Smooth muscle cell (in vitro differentiated cells): ENCODE results near the gene ZNF385D. TPM values are rescaled to one million over a fixed set of nuclear protein-coding genes. Genes with fewer than 3 reads are reported as not detected.
A peak's percentile ranks its signal among the peaks of the same experiment; 100 is the strongest.

Experiments used
- DNase-seq: peaks from one replicate; lab custom pipeline; 2025; ENCODE audit not compliant: unreplicated experiment; lab: John Stamatoyannopoulos, UW
- H2AFZ ChIP-seq: fragments of 200-600 bp; sonication (generic); 2 replicates; pipeline ENCODE4 v1.6.0; 2016; ENCODE audit warnings: antibody characterized with exemption, low read depth, mild to moderate bottlenecking
- H3F3A ChIP-seq: fragments of 200-600 bp; sonication (generic); 2 replicates; pipeline ENCODE4 v1.6.0; 2017; ENCODE audit warnings: antibody characterized with exemption, low read depth
- H3K27ac ChIP-seq: fragments of 200-600 bp; sonication (generic); 2 replicates; pipeline ENCODE4 v1.5.1; 2016; ENCODE audit warnings: low read depth, mild to moderate bottlenecking
- H3K27me3 ChIP-seq: fragments of 200-600 bp; sonication (generic); 2 replicates; pipeline ENCODE4 v1.6.1; 2016; ENCODE audit warnings: low read depth, mild to moderate bottlenecking
- H3K36me3 ChIP-seq: fragments of 200-600 bp; sonication (generic); 2 replicates; pipeline ENCODE4 v1.5.1; 2016; ENCODE audit warnings: low read depth
- H3K4me1 ChIP-seq: fragments of 200-600 bp; sonication (generic); 2 replicates; pipeline ENCODE4 v1.5.1; 2016; ENCODE audit warnings: low read depth
- H3K4me2 ChIP-seq: fragments of 200-600 bp; sonication (generic); 2 replicates; pipeline ENCODE4 v1.6.0; 2016; ENCODE audit warnings: mild to moderate bottlenecking
- H3K4me3 ChIP-seq: fragments of 200-600 bp; sonication (generic); 2 replicates; pipeline ENCODE4 v1.5.1; 2016; ENCODE audit warnings: mild to moderate bottlenecking
- H3K79me2 ChIP-seq: fragments of 200-600 bp; sonication (generic); 2 replicates; pipeline ENCODE4 v1.6.0; 2016; ENCODE audit warnings: low read depth, mild to moderate bottlenecking
- H3K9ac ChIP-seq: fragments of 200-600 bp; sonication (generic); 2 replicates; pipeline ENCODE4 v1.6.0; 2016; ENCODE audit warnings: low read depth
- H3K9me3 ChIP-seq: fragments of 200-600 bp; sonication (generic); replicated peaks from 2 replicates; pipeline ENCODE4 v1.5.1; 2016; ENCODE audit warnings: low read depth
- H4K20me1 ChIP-seq: fragments of 200-600 bp; sonication (generic); 2 replicates; pipeline ENCODE4 v1.6.0; 2016; ENCODE audit warnings: low read depth
- WGBS: methylation state at CpG from one replicate; pipeline ENCODE4 v1.1.7; 2016; ENCODE audit warnings: low lambda C conversion rate; 5-methylcytosine and 5-hydroxymethylcytosine counted together
- polyA plus RNA-seq: library from polyadenylated mRNA; unstranded; fragments of >200 nt; fragmentation: Nextera tagmentation; extraction: Ambion mirVana; gene quantifications from 2 replicates; pipeline ENCODE4 v1.2.1, GENCODE V29; 2016
- total RNA-seq: library from RNA; depleted of rRNA; stranded (reverse); fragments of >200 nt; gene quantifications from 2 replicates; pipeline ENCODE4 v1.2.3, GENCODE V29; 2014
- TF ChIP-seq, protein P1 (sequence below): fragments of 200-600 bp; sonication (generic); IDR thresholded peaks from 2 replicates; pipeline ENCODE4 v1.5.1; 2017; ENCODE audit warnings: borderline replicate concordance, mild to moderate bottlenecking, antibody characterized with exemption; ENCODE audit not compliant: insufficient read depth, poor library complexity, severe bottlenecking

Gene ZNF385D
- total and polyA plus RNA-seq, 2 experiments from 2014 or later: 0.13 to 2.4 TPM

DNA sequence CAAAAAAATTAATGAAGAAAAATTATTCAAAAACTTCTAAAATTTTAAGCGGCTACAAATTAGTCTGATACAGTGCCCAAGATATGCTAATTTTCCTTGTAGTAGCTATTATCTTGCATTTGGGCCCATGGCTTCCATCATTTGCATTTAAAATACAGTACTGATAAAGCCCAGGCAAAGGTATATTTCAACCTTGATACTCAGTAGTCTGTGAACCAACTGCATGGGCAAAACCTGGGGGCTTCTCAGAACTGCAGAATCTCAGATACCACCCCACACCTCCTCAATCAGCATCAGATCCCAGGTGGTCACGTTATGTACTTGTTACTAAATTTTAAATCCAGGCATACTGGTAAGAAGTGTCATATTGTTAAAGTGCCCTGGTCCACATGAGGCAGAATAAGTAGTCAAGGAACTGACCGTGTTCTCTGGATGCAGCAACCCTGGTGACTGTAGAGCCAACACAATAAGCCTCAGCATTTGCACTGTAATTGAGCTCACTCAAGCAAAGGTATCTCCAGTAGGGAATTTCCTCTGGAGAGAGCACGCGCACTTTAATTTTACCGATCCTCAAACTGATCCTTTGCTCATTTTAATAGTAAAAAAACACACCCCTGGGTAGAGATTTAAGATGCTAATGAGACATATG is 31.9 kb downstream of the ZNF385D start:
- Histone ChIP-seq H3K79me2 (no peaks in the 10 kb centered on the region), H3K27ac (peak overlapping the region; percentile 29), H3K4me2 (no peak overlapping the region), H3K36me3 (no peaks in the 10 kb centered on the region), H3K27me3 (no peaks in the 10 kb centered on the region), H3K9me3 (no peaks in the 10 kb centered on the region), H3K4me1 (no peaks in the 10 kb centered on the region), H3F3A (no peaks in the 10 kb centered on the region), H3K4me3 (no peak overlapping the region), H4K20me1 (no peaks in the 10 kb centered on the region), H2AFZ (no peak overlapping the region), H3K9ac (no peak overlapping the region)
- TF ChIP-seq, protein P1, sequence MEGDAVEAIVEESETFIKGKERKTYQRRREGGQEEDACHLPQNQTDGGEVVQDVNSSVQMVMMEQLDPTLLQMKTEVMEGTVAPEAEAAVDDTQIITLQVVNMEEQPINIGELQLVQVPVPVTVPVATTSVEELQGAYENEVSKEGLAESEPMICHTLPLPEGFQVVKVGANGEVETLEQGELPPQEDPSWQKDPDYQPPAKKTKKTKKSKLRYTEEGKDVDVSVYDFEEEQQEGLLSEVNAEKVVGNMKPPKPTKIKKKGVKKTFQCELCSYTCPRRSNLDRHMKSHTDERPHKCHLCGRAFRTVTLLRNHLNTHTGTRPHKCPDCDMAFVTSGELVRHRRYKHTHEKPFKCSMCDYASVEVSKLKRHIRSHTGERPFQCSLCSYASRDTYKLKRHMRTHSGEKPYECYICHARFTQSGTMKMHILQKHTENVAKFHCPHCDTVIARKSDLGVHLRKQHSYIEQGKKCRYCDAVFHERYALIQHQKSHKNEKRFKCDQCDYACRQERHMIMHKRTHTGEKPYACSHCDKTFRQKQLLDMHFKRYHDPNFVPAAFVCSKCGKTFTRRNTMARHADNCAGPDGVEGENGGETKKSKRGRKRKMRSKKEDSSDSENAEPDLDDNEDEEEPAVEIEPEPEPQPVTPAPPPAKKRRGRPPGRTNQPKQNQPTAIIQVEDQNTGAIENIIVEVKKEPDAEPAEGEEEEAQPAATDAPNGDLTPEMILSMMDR: no peak
- WGBS: 91% methylated on average over 6 of the region's 6 CpGs
- no peak for DNase-seq

DNA sequence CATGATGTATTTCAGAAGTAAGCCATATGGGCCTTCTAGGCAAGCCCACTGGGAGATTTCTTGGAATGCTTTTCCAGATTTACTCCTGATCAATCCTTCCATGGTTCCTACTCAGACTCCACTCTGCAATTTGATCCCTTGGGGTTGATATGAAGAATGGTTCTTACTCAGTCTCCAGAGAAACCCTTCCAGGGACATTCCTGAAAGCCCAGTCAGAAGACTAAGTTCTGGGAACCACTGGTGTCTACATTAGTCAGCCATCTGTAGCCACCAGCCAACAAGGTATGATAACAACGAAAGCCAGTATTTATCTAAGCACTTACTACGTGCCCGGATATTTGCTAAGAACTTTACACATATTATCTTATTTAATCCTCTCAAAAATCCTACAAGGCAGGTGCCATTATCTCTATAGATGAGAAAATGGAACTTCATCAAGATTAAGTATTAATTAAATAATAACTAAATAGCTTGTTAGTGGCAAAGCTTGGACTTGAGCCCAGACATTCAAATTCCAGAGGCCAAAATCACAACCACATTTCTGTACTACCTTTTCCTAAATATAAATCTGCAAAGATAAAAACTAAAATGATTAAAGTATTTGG is 32.7 kb downstream of the ZNF385D start:
- no peaks in the 10 kb centered on the region for H4K20me1 ChIP-seq
- H3K9ac ChIP-seq: no peak overlapping the region
- no peak overlapping the region for H2AFZ ChIP-seq
- no peaks in the 10 kb centered on the region for H3K27me3 ChIP-seq
- H3K27ac ChIP-seq: peak overlapping the region; percentile 29
- no peak for DNase-seq
- no peaks in the 10 kb centered on the region for H3K79me2 ChIP-seq
- H3F3A ChIP-seq: no peaks in the 10 kb centered on the region
- H3K4me3 ChIP-seq: no peak overlapping the region
- whole genome bisulfite sequencing: 41% methylated on average over 3 of the region's 3 CpGs
- H3K36me3 ChIP-seq: no peaks in the 10 kb centered on the region
- H3K4me2 ChIP-seq: no peak overlapping the region
- no peaks in the 10 kb centered on the region for H3K9me3 ChIP-seq
- no peaks in the 10 kb centered on the region for H3K4me1 ChIP-seq
- TF ChIP-seq, protein P1: no peak

DNA sequence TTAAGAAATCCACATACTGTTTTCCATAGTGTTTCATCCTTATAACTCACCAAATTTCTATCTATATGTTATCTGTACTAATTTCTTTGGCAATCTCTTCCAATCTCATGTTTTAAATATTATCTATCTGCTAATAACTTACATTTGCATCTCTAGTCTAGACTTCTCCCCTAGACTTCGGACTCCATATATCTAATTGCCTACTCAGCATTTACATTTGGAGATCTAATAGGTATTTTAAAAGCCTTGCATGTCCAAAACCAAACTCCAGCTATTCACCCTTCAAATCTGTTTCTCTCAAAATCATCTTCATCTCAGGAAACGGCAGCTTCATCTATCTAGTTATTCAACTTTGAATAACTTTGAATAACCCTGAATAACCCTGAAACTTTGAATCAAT is 35.3 kb downstream of the ZNF385D start:
- no peak overlapping the region for H3K4me2 ChIP-seq
- no peaks in the 10 kb centered on the region for H3F3A ChIP-seq
- H3K9ac ChIP-seq: no peak overlapping the region
- no peaks in the 10 kb centered on the region for H3K79me2 ChIP-seq
- no peaks in the 10 kb centered on the region for H3K4me1 ChIP-seq
- TF ChIP-seq, protein P1: no peak
- no peak overlapping the region for H3K27ac ChIP-seq
- 70% methylated on average over 2 of the region's 2 CpGs for WGBS
- no peak for DNase-seq
- no peaks in the 10 kb centered on the region for H3K36me3 ChIP-seq
- H3K27me3 ChIP-seq: no peaks in the 10 kb centered on the region
- no peaks in the 10 kb centered on the region for H4K20me1 ChIP-seq
- no peak overlapping the region for H3K4me3 ChIP-seq
- H3K9me3 ChIP-seq: no peaks in the 10 kb centered on the region
- no peak overlapping the region for H2AFZ ChIP-seq

DNA sequence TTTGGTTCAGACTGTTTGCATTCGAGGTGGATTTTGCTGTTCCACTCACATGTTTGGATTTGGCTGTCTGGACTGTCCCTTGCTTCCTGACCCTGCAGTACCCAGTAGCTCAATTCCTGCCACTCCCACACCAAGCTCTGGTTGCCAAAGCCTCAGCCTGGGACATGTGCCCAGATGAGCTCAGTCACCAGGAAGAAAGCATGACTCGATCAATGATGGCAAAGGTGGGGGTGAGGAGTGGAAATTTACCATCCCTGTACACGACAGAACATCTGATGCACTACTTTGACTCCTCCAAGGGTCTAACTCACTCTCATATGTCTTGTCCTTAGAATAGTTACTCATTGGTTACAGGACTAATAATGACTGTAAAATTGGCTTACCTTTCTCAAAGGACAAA is 45.2 kb downstream of the ZNF385D start:
- Histone ChIP-seq H3K9ac (no peak overlapping the region), H3K4me2 (no peak overlapping the region), H3K4me3 (no peak overlapping the region), H3F3A (no peaks in the 10 kb centered on the region), H3K36me3 (no peaks in the 10 kb centered on the region), H3K27me3 (no peaks in the 10 kb centered on the region), H3K79me2 (no peaks in the 10 kb centered on the region), H3K9me3 (no peaks in the 10 kb centered on the region), H4K20me1 (no peaks in the 10 kb centered on the region), H2AFZ (no peak overlapping the region), H3K4me1 (no peaks in the 10 kb centered on the region), H3K27ac (no peak overlapping the region)
- TF ChIP-seq, protein P1: no peak
- no peak for DNase-seq
- 76% methylated on average over 3 of the region's 3 CpGs for WGBS
